Epithelial cell of esophagus (primary cell): ENCODE measurements around the gene NEAT1.
"Not testable (repeated sequence)": the region's sequence is repeated elsewhere in the genome, so short reads cannot be mapped to it uniquely, and the experiment has no call there.

ENCODE experiments used
- DNase-seq: peaks from one replicate; pipeline ENCODE4 v3.0.0; 2010; ENCODE audit warnings: low read depth
- H3K4me3 ChIP-seq: 2 replicates; pipeline ENCODE4 v1.5.1; 2011; ENCODE audit warnings: mild to moderate bottlenecking, low read length, control low read depth
- CTCF ChIP-seq: IDR thresholded peaks from 2 replicates; pipeline ENCODE4 v1.5.1; 2011; ENCODE audit warnings: low read depth, mild to moderate bottlenecking, low read length, control low read depth, inconsistent platforms; ENCODE audit not compliant: insufficient read depth; ENCODE audit errors: missing control alignments

The NEAT1 gene

GRCh38 chr11:65448418-65449105, 26.0 kb downstream of the NEAT1 start:
- H3K4me3 ChIP-seq = no peak overlapping the region
- DNase-seq = peak; percentile 84

GRCh38 chr11:65451301-65451700, 28.7 kb downstream of the NEAT1 start:
- H3K4me3 ChIP-seq, DNase-seq: not testable (repeated sequence)

More at GRCh38 chr11:65448418-65449105, 26.0 kb downstream of the NEAT1 start:
- no peak for TF ChIP-seq CTCF

GRCh38 chr11:65452259-65452658, 29.7 kb downstream of the NEAT1 start:
- not testable (repeated sequence) for H3K4me3 ChIP-seq

GRCh38 chr11:65452806-65453490, 30.4 kb downstream of the NEAT1 start:
- DNase-seq = peak; percentile 93
- no peak overlapping the region for H3K4me3 ChIP-seq
- TF ChIP-seq CTCF = no peak

More at GRCh38 chr11:65452259-65452658, 29.7 kb downstream of the NEAT1 start:
- DNase-seq = not testable (repeated sequence)

- H3K4me3 ChIP-seq = peak overlapping the region; percentile 73
- no peak for TF ChIP-seq CTCF
- no peak for DNase-seq
These were observed 31.7 kb downstream of the NEAT1 start for GRCh38 chr11:65454311-65454695.

GRCh38 chr11:65454696-65455456, 32.3 kb downstream of the NEAT1 start:
- H3K4me3 ChIP-seq = peak overlapping the region; percentile 73
- no peak for TF ChIP-seq CTCF
- DNase-seq = peak; percentile 69

GRCh38 chr11:65456418-65456817, 33.8 kb downstream of the NEAT1 start:
- H3K4me3 ChIP-seq = no peak overlapping the region
- no peak for DNase-seq
- TF ChIP-seq CTCF = no peak
